GM12892 (cell line): Measurements from ENCODE around the gene PCIF1.

Experiments used
- POLR2A ChIP-seq: IDR thresholded peaks from 2 replicates; pipeline ENCODE4 v1.6.1; 2011; ENCODE audit warnings: low read depth, low read length, control low read depth
- POLR2AphosphoS5 ChIP-seq: IDR thresholded peaks from 2 replicates; pipeline ENCODE4 v1.6.1; 2011; ENCODE audit warnings: low read depth, low read length, control low read depth

- TF ChIP-seq POLR2A, result no peak
- TF ChIP-seq POLR2AphosphoS5, result no peak
These were observed 28.8 kb downstream of the PCIF1 start for GRCh38 chr20:45963059-45964005.
